AG04450 (cell line): Measurements from ENCODE around the gene FOCAD. TPM values are rescaled to one million over a fixed set of nuclear protein-coding genes. Genes with fewer than 3 reads are reported as not detected.
"Not testable (repeated sequence)": the region's sequence is repeated elsewhere in the genome, so short reads cannot be mapped to it uniquely, and the experiment has no call there.

Source experiments
- CTCF ChIA-PET: fragments of 300-600, 350-600 bp; formaldehyde crosslinking; extraction: SDS; loops from one replicate; lab custom pipeline; 2022; ENCODE audit warnings: antibody characterized with exemption, inconsistent platforms; lab: Charles Lee
- POLR2A ChIA-PET: fragments of 350-600 bp; formaldehyde crosslinking; extraction: SDS; loops from one replicate; lab custom pipeline; 2021; ENCODE audit warnings: antibody characterized with exemption, inconsistent platforms; lab: Yijun Ruan, JAX
- DNase-seq: peaks from one replicate; pipeline ENCODE4 v3.0.0-alpha.2; 2011; ENCODE audit warnings: low read depth, low spot score
- H3K27ac ChIP-seq: one replicate; pipeline ENCODE4 v1.5.1; 2012; ENCODE audit warnings: low read depth, low read length, control low read depth
- H3K27me3 ChIP-seq: one replicate; pipeline ENCODE4 v1.6.0; 2012; ENCODE audit warnings: low read length; ENCODE audit not compliant: control insufficient read depth, insufficient read depth
- H3K4me3 ChIP-seq: 2 replicates; pipeline ENCODE4 v1.5.1; 2011; ENCODE audit warnings: mild to moderate bottlenecking, low read depth, low read length, control low read depth
- H3K9me3 ChIP-seq: 2 replicates; pipeline ENCODE4 v1.5.1; 2012; ENCODE audit warnings: low read length; ENCODE audit not compliant: control insufficient read depth, insufficient read depth
- polyA plus RNA-seq: library from polyadenylated mRNA; depleted of rRNA; stranded (reverse); fragments of >200 nt; gene quantifications from 2 replicates; pipeline ENCODE4 v1.2.3, GENCODE V29; 2011
- TF ChIP-seq, protein P1 (sequence below): IDR thresholded peaks from 2 replicates; pipeline ENCODE4 v1.5.1; 2011; ENCODE audit warnings: low read depth, low read length, control low read depth, inconsistent platforms

Gene FOCAD
- polyA plus RNA-seq, 1 experiment: 49.7 TPM

DNA sequence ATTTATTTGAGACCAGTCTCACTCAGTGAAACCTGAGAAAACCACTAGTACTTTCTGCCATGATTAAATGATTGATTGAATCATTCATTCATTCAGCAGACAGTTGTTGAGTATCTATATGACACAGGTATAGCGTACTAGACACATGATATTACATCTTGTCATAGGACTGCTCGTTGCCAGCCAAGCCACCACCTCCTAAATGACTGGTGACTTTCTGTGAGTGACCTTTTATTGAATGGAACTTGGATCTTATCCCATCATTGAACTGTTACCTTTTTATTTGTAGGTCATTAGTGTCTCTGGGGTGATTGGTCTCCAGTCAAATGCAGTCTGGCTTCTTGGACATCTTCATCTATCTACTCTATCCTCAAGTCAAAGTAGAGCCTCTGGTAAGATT is 266.6 kb downstream of the FOCAD start:
- DNase-seq: no peak
- ChIA-PET POLR2A (no interaction called here), CTCF (interaction anchor here (3.2 kb wide), 1 partner anchor 9 kb away, joined by 27 read pairs; no protein-coding TSS in a partner anchor)
- TF ChIP-seq, protein P1, sequence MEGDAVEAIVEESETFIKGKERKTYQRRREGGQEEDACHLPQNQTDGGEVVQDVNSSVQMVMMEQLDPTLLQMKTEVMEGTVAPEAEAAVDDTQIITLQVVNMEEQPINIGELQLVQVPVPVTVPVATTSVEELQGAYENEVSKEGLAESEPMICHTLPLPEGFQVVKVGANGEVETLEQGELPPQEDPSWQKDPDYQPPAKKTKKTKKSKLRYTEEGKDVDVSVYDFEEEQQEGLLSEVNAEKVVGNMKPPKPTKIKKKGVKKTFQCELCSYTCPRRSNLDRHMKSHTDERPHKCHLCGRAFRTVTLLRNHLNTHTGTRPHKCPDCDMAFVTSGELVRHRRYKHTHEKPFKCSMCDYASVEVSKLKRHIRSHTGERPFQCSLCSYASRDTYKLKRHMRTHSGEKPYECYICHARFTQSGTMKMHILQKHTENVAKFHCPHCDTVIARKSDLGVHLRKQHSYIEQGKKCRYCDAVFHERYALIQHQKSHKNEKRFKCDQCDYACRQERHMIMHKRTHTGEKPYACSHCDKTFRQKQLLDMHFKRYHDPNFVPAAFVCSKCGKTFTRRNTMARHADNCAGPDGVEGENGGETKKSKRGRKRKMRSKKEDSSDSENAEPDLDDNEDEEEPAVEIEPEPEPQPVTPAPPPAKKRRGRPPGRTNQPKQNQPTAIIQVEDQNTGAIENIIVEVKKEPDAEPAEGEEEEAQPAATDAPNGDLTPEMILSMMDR: no peak
- no peaks in the 10 kb centered on the region for H3K27me3 ChIP-seq
- H3K4me3 ChIP-seq: no peak overlapping the region
- H3K9me3 ChIP-seq: no peaks in the 10 kb centered on the region
- H3K27ac ChIP-seq: no peak overlapping the region

DNA sequence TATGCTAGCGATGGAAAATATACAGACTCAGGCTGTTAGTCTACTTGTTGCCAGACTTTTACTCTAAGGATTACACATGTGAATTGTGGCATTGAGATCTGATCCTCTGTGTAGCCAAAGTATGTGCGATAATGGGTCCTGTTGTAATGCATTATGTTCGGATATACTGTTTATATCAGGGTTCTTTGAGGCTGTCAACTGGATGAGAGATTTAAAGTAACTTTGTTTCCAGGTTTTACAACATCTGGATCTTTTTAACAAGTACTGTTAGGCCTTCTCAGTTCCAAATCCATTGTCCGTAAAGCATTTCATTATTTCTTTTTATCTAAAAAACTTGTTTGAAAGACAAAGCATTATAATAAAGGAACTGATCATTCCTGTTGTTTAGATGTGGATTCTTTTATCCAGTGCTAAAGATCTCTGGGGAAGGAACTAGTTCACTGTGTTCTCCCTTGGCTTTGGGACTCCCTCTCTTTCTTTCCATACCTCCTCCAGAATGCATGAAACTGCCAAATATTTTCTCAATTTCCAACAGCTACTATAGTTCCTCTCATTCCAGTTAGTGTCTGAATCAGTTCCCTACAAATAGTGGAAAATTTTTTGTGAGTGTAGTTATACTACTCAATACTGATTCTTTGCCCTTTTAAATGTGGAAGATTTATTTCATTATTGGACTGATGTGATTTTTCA is 278.6 kb downstream of the FOCAD start:
- ChIA-PET CTCF (interaction anchor here (1.0 to 2.7 kb wide), 2 partner anchors 22 to 338 kb away, joined by 4 to 8 read pairs; no protein-coding TSS in a partner anchor), POLR2A (no interaction called here)
- H3K9me3 ChIP-seq: no peaks in the 10 kb centered on the region
- DNase-seq: no peak
- no peaks in the 10 kb centered on the region for H3K27me3 ChIP-seq
- TF ChIP-seq, protein P1: no peak
- no peak overlapping the region for H3K4me3 ChIP-seq
- H3K27ac ChIP-seq: no peak overlapping the region

DNA sequence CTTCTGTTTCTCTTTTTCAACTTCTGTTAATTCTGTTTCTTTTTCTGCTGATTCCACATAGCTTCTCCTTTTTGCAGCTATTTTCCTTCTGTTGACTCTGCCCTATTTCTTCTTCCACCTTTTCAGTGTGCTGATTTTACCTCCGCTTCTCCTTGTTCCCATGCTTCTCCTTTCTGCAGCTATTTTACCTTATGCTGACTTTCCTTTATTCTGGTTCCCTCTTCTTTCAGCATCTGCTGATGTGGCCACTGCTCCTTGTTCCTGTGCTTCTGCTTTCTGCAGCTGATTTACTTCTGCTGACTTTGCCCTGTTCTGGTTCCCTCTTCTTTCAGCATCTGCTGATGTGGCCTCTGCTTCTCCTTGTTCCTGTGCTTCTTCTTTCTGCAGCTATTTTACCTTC is 288.6 kb downstream of the FOCAD start:
- Histone ChIP-seq H3K27ac (no peak overlapping the region), H3K27me3 (no peaks in the 10 kb centered on the region), H3K9me3 (no peaks in the 10 kb centered on the region), H3K4me3 (no peak overlapping the region)
- POLR2A ChIA-PET: no interaction called here
- TF ChIP-seq, protein P1: no peak
- DNase-seq: no peak
- CTCF ChIA-PET: no interaction called here

DNA sequence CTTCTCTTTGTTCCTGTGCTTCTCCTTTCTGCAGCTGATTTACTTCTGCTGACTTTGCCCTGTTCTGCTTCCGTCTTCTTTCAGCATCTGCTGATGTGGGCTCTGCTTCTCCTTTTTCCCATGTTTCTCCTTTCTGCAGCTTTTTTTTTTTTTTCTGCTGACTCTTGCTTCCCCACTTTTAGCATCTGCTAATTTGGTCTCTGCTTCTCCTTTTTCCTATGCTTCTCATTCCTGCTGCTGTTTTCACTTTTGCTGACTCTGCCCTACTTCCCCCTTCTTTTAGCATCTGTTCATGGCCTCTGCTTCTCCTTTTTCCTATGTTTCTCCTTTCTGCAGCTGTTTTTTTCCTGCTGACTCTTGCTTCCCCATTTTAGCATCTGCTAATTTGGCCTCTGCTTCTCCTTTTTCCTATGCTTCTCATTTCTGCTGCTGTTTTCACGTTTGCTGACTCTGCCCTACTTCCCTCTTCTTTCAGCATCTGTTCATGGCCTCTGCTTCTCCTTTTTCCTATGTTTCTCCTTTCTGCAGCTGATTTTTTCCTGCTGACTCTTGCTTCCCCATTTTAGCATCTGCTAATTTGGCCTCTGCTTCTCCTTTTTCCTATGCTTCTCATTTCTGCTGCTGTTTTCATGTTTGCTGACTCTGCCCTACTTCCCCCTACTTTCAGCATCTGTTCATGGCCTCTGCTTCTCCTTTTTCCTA is 289.3 kb downstream of the FOCAD start:
- H3K9me3 ChIP-seq, H3K27me3 ChIP-seq, H3K4me3 ChIP-seq, H3K27ac ChIP-seq, POLR2A ChIA-PET, DNase-seq, CTCF ChIA-PET: not testable (repeated sequence)

DNA sequence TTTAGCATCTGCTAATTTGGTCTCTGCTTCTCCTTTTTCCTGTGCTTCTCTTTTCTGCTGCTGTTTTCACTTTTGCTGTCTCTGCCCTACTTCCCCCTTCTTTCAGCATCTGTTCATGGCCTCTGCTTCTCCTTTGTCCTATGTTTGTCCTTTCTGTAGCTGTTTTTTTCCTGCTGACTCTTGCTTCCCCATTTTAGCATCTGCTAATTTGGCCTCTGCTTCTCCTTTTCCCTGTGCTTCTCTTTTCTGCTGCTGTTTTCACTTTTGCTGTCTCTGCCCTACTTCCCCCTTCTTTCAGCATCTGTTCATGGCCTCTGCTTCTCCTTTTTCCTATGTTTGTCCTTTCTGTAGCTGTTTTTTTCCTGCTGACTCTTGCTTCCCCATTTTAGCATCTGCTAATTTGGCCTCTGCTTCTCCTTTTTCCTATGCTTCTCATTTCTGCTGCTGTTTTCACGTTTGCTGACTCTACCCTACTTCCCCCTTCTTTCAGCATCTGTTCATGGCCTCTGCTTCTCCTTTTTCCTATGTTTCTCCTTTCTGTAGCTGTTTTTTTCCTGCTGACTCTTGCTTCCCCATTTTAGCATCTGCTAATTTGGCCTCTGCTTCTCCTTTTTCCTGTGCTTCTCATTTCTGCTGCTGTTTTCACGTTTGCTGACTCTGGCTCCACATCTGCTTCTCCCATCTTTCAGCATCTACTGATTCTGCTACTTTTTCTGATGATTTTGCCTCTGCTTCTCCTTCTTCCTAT is 290.3 kb downstream of the FOCAD start:
- H3K9me3 ChIP-seq, H3K27ac ChIP-seq, H3K27me3 ChIP-seq, H3K4me3 ChIP-seq, DNase-seq, POLR2A ChIA-PET, CTCF ChIA-PET: not testable (repeated sequence)
